GM12801 (cell line): ENCODE data around the gene SEZ6L2.

Source experiments
- TF ChIP-seq, protein P1 (sequence below): IDR thresholded peaks from one replicate; pipeline ENCODE4 v1.5.1; 2011; ENCODE audit warnings: control low read depth; ENCODE audit not compliant: insufficient read length; ENCODE audit errors: extremely low read depth

SEZ6L2 gene

DNA sequence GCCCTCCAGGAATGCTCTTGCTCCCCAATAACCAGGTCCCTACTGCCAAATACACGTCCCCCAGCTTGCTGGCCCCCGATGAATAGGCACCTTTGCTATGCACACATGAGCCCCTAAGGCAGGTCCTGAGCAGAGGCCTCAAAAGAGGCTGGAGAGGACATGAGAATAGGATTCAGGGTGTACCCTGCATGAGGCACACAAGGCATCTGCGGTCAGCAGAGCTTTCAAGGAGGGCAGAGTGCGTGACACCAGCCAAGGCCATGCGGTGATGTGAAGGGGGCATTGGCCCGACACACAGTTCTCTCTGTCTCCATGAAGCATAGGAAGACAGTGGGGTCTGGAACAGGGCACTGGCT lies 6.9 kb downstream of the SEZ6L2 start:
- TF ChIP-seq, protein P1, sequence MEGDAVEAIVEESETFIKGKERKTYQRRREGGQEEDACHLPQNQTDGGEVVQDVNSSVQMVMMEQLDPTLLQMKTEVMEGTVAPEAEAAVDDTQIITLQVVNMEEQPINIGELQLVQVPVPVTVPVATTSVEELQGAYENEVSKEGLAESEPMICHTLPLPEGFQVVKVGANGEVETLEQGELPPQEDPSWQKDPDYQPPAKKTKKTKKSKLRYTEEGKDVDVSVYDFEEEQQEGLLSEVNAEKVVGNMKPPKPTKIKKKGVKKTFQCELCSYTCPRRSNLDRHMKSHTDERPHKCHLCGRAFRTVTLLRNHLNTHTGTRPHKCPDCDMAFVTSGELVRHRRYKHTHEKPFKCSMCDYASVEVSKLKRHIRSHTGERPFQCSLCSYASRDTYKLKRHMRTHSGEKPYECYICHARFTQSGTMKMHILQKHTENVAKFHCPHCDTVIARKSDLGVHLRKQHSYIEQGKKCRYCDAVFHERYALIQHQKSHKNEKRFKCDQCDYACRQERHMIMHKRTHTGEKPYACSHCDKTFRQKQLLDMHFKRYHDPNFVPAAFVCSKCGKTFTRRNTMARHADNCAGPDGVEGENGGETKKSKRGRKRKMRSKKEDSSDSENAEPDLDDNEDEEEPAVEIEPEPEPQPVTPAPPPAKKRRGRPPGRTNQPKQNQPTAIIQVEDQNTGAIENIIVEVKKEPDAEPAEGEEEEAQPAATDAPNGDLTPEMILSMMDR, result no peak

GRCh38 chr16:29891525-29892457 lies 7.6 kb downstream of the SEZ6L2 start:
- TF ChIP-seq, protein P1, result no peak

DNA sequence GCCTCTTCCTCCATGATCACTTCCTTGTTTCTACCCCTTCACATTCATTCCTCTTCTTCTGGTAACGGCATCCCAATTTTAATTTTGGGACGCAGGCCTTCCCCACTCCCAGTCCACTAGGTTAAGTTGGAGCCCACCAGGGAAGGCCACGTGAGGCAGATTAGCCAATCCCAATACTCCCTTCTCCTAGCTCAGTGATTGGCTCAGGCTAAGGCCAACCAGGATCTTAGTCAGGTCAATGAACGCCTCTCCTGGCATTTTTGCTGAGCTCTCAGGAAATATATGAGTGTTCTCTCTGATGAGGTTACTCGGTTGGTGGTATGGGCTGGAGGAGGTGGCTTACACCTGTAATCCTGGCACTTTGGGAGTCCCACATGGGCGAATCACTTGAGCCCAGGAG lies 15.4 kb downstream of the SEZ6L2 start:
- TF ChIP-seq, protein P1, result no peak

DNA sequence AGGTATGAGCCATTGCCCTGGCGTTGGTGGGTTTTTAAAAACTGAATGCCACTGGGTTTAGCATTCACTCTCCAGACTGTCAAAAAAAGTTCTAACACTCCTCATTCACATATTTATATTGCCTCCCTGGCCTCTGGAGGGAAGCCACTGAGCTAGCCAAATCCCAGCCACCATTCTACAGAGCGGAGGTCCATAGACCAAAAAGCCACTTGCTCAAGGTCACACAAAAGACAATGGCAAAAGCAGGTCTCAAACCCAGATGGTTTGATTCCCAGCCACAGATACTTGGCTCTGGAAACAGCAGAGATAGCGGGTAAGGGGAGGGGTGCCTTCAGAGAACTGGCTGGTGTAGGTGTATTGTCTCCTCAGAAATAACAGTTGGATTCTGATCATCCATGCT lies 18.3 kb downstream of the SEZ6L2 start:
- TF ChIP-seq, protein P1, result no peak

DNA sequence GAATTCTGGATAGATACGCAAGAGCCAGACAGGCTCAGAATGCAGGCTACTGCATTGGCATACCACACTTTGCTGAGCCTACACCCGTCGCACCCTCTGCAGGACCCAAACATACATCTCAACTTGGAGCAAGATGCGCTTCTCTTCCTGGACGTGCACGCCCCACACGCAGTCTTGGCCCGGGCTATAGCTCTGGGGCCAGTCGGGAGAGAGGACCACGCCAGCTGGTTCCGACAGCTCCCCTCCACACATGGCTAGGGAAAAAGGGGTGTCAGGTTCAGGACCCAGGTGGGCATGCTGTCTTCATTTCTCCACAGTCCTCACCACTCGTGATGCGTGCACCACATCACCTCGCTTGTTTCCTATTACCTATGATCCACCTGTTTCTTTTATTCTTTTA lies 21.2 kb downstream of the SEZ6L2 start:
- TF ChIP-seq, protein P1, result no peak

DNA sequence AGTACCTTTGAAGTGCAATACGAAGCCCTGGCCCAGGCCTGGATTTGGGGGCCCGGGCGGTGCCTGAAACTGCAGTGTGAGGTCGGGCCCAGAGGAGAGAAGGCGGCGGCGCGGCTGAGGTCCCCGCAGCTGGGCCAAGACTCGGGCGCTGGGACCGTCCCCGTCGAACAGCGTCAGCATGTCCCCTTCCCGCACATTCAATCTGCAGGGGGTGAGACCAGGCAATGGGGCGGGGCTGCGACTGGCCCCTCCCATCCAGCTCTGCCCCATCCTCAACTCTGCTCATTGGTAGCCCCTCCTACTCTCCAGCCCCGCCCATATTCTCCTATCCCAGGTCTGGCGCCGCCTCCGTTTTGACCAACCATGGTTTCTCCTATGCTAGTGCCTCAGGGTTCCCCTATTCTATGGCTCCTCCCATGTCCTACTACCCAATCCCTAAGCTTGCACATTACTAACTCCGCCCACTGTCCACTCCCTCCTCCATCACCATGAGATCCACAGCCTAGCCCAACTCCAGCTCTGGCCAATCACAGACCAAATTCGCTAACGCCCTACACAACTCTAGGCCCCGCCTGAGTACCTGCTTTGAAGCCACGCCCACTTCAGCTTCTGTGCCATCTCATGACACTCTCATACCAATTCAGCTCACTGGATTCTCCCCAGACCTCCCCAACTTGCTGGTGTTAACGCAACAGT lies 21.9 kb downstream of the SEZ6L2 start:
- TF ChIP-seq, protein P1, result no peak

DNA sequence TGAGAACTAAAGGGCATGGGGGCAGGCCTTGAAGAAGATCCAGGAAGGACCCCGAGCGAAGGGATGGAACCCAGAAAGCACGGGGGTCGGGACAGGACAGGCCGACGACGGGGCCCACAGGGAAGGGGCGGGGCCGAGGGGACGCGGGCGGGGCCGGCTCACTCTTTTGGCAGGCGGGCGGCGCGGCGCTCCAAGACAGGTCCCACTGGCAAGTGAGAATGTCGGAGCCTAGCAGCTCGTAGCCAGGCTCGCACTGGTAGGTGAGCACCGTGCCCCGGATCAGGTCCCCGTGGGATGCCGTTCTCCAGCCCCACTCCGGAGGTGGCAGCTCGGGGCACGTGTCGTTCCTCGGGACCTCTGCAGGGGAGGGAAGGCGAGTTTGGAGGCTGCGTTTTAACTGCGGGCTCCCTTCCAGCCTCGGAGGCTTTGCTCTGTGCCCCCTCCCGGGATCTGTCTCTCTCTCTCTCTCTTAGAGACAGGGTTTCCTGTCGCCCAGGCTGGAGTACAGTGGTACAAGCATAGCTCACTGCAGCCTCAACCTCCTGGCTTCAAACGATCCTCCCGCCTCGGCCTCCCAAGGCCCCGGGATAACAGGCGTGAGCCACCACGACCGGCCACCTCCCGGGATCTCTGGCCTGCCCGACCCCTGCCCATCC lies 22.6 kb downstream of the SEZ6L2 start:
- TF ChIP-seq, protein P1, result no peak
